GM12878 (cell line): Measurements from ENCODE around the gene MYBL2. TPM values are rescaled to one million over a fixed set of nuclear protein-coding genes. Genes with fewer than 3 reads are reported as not detected.

ENCODE experiments used
- ATAC-seq: fragments of 200-7000 bp; cut with Tn5 transposase; 3 replicates; pipeline ENCODE4 v1.9.1; 2020; ENCODE audit warnings: mild to moderate bottlenecking, moderate library complexity
- BruUV-seq: library from RNA; stranded (reverse); fragments of 400-500 nt; replicated peaks from 2 replicates; lab custom pipeline; 2021; lab: Mats Ljungman, UMichigan
- CTCF ChIA-PET: fragments of 300-600 bp; sonication (Branson Sonifier 250); formaldehyde crosslinking; extraction: SDS; loops from one replicate; lab custom pipeline; 2021; ENCODE audit warnings: inconsistent platforms; lab: Yijun Ruan, JAX
- POLR2A ChIA-PET: fragments of 350-600 bp; formaldehyde crosslinking; extraction: SDS; loops from one replicate; lab custom pipeline; 2021; ENCODE audit warnings: inconsistent platforms; lab: Charles Lee
- RAD21 ChIA-PET: fragments of 300-600 bp; sonication (Branson Sonifier 250); formaldehyde crosslinking; loops from one replicate; lab custom pipeline; 2023; ENCODE audit warnings: antibody characterized with exemption; ENCODE audit not compliant: unreplicated experiment; lab: Charles Lee
- SMC1A ChIA-PET: fragments of 300-600 bp; sonication (Branson Sonifier 250); formaldehyde crosslinking; loops from one replicate; lab custom pipeline; 2023; ENCODE audit not compliant: unreplicated experiment, uncharacterized antibody; lab: Charles Lee
- DNase-seq: peaks from one replicate; pipeline ENCODE4 v3.0.0-alpha.2; 2011; ENCODE audit warnings: low read depth, low spot score
- FAIRE-seq: peaks from 3 replicates; lab custom pipeline; 2011; peaks lifted over from hg19 to GRCh38; lab: Jason Lieb, UNC
- H2AFZ ChIP-seq: 2 replicates; pipeline ENCODE4 v1.6.0; 2011; ENCODE audit warnings: low read depth, low read length, control low read depth; ENCODE audit not compliant: control insufficient read depth
- H3K27ac ChIP-seq: 2 replicates; pipeline ENCODE4 v1.5.1; 2011; ENCODE audit warnings: control low read depth; ENCODE audit not compliant: control insufficient read depth, insufficient read depth
- H3K27me3 ChIP-seq, 2 experiments: replicated peaks in 1 of 2; 2 replicates each; pipeline versions ENCODE4 v1.6.0 to v1.6.1; 2011; ENCODE audit warnings: low read length in 1 of 2; ENCODE audit not compliant: control insufficient read depth in 2 of 2, insufficient read depth in 2 of 2
- H3K36me3 ChIP-seq, 2 experiments: 2 replicates each; pipeline ENCODE4 v1.5.1; 2011; ENCODE audit warnings: low read length in 1 of 2; ENCODE audit not compliant: control insufficient read depth in 2 of 2, insufficient read depth in 2 of 2
- H3K4me1 ChIP-seq: 2 replicates; pipeline ENCODE4 v1.6.1; 2011; ENCODE audit warnings: mild to moderate bottlenecking, low read length, moderate library complexity, mixed read lengths; ENCODE audit not compliant: control insufficient read depth, insufficient read depth
- H3K4me2 ChIP-seq: 2 replicates; pipeline ENCODE4 v1.6.0; 2011; ENCODE audit warnings: control low read depth; ENCODE audit not compliant: control insufficient read depth, insufficient read depth
- H3K4me3 ChIP-seq: fragments of 200-600 bp; sonication (generic); 2 replicates; pipeline ENCODE4 v1.5.1; 2016
- H3K79me2 ChIP-seq: 2 replicates; pipeline ENCODE4 v1.6.0; 2011; ENCODE audit warnings: low read length; ENCODE audit not compliant: control insufficient read depth, insufficient read depth
- H3K9ac ChIP-seq: 2 replicates; pipeline ENCODE4 v1.8.0; 2011; ENCODE audit warnings: low read length, control low read depth, mixed read lengths; ENCODE audit not compliant: control insufficient read depth, insufficient read depth
- H3K9me3 ChIP-seq: replicated peaks from 3 replicates; pipeline ENCODE4 v1.5.1; 2011; ENCODE audit warnings: mild to moderate bottlenecking, low read length; ENCODE audit not compliant: control insufficient read depth, insufficient read depth
- H4K20me1 ChIP-seq: 2 replicates; pipeline ENCODE4 v1.6.0; 2011; ENCODE audit not compliant: control insufficient read depth, insufficient read depth
- ATF7 ChIP-seq: fragments of 450-650 bp; IDR thresholded peaks from 2 replicates; pipeline ENCODE4 v1.6.1; 2016; ENCODE audit warnings: low read depth, mild to moderate bottlenecking
- ETV6 ChIP-seq, 2 experiments: fragments of 450-650 bp in 1 of 2; IDR thresholded peaks in 1 of 2; conservative IDR thresholded peaks in 1 of 2; 2 replicates each; pipeline ENCODE4 v1.6.1; 2014; ENCODE audit warnings: antibody characterized with exemption in 1 of 2, borderline replicate concordance in 1 of 2, low read depth in 1 of 2, mild to moderate bottlenecking in 1 of 2, moderate library complexity in 1 of 2
- NR2C2 ChIP-seq: IDR thresholded peaks from 2 replicates; pipeline ENCODE4 v1.6.1; 2011; ENCODE audit warnings: borderline replicate concordance, low read depth; ENCODE audit not compliant: control insufficient read depth, insufficient read length
- RUNX3 ChIP-seq: IDR thresholded peaks from 2 replicates; pipeline ENCODE4 v1.6.1; 2012; ENCODE audit warnings: low read length, inconsistent platforms
- SMAD1 ChIP-seq: fragments of 450-650 bp; IDR thresholded peaks from 2 replicates; pipeline ENCODE4 v1.6.1; 2018; ENCODE audit warnings: mild to moderate bottlenecking, low read depth; ENCODE audit not compliant: partially characterized antibody
- SRF ChIP-seq, 2 experiments: IDR thresholded peaks; 2 replicates each; pipeline ENCODE4 v1.6.1; 2011; ENCODE audit warnings: low read depth in 2 of 2, low read length in 2 of 2, mild to moderate bottlenecking in 1 of 2, moderate library complexity in 1 of 2
- ZNF384 ChIP-seq: IDR thresholded peaks from 2 replicates; pipeline ENCODE4 v1.6.1; 2012; ENCODE audit warnings: low read depth, mild to moderate bottlenecking, low read length, improper control_type of control experiment, borderline replicate concordance
- WGBS: methylation state at CpG from one replicate; pipeline ENCODE4 v1.1.6; 2016; ENCODE audit warnings: low lambda C conversion rate; ENCODE audit not compliant: insufficient replicate concordance, insufficient coverage; ENCODE audit errors: missing lambda C conversion rate; 5-methylcytosine and 5-hydroxymethylcytosine counted together
- in situ Hi-C: fragments of 300-500 bp; cut with MboI; formaldehyde crosslinking; loops from 9 replicates; pipeline ENCODE4 v1.14.3; 2018; ENCODE audit warnings: mixed read lengths
- intact Hi-C: fragments of 100-400 bp; cut with micrococcal nuclease; formaldehyde crosslinking; loops from one replicate; pipeline ENCODE4 v1.14.2; 2022; ENCODE audit not compliant: unreplicated experiment
- polyA plus RNA-seq, 11 experiments: library from polyadenylated mRNA; depleted of rRNA in 4 of 11; unstranded in 6 of 11; stranded (reverse) in 5 of 11; fragments of >200 nt; fragmentation: Nextera tagmentation in 4 of 11; fragmentation: Illumina TruSeq in 1 of 11; extraction: Ambion mirVana in 4 of 11; extraction: Trizol in 1 of 11; gene quantifications; 1 replicate in 1 of 11; 2 replicates in 10 of 11; pipeline versions ENCODE4 v1.2.1 to v1.2.3, GENCODE V29; 2011 to 2016; ENCODE audit warnings: inconsistent platforms in 2 of 11, missing spikeins in 2 of 11, low read depth in 1 of 11
- total RNA-seq, 4 experiments: library from RNA; depleted of rRNA in 3 of 4; stranded (reverse); fragments of >200 nt in 3 of 4; fragmentation: Illumina TruSeq in 1 of 4; extraction: Trizol in 1 of 4; gene quantifications; 2 replicates each; pipeline versions ENCODE4 v1.2.1 to v1.2.3, GENCODE V29; 2013 to 2021
- TF ChIP-seq, protein P1 (sequence below): IDR thresholded peaks from 2 replicates; pipeline ENCODE4 v1.6.1; 2012; ENCODE audit warnings: mild to moderate bottlenecking, low read depth, low read length
- TF ChIP-seq, protein P2 (sequence below): fragments of 450-650 bp; IDR thresholded peaks from 2 replicates; pipeline ENCODE4 v1.6.1; 2017; ENCODE audit warnings: low read depth, mild to moderate bottlenecking, moderate library complexity
- TF ChIP-seq, protein P3 (sequence below): IDR thresholded peaks from 2 replicates; pipeline ENCODE4 v1.6.1; 2012; ENCODE audit warnings: low read length, inconsistent platforms

MYBL2 gene
- total and polyA plus RNA-seq, 10 of the 15 experiments (the other 5 are each of a cell fraction or from before 2014, with no cell fraction given): 4.5 to 213 (median 74.2) TPM

DNA sequence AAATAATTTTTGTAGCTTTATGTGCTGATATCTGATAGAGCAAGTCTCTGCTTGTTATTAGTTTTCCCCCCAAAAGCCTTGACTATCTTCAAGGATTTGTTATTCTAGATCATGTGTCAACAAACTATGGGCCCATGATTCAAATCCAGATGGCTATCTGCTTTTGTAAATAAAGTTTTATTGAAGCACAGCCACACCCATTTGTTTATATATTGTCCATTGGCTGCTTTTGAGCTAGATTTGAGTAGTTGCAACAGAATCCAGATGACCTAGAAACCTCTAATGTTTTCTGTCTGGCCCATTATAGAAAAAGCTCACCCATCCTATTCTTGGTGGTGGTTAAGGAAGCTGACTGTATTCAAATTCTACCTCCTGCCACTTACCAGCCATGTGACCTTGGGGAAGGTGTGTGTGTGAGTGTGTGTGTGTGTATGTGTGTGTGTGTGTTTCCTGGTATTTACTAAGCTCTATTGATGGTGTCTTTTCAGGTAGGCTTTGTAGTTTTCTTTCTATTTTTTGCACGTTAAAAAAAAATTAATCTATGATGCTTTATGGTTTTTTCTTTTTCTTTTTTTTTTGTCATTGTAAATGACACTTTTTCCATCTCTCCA lies 61.2 kb downstream of the MYBL2 start (continued):
- TF ChIP-seq SRF (IDR thresholded peaks at IDR 0.05; ENCODE audit: low read depth in 2 of 2, low read length in 2 of 2) (no peak), RUNX3 (peak; percentile 58), SMAD1 (no peak), NR2C2 (no peak)
- TF ChIP-seq, protein P1, sequence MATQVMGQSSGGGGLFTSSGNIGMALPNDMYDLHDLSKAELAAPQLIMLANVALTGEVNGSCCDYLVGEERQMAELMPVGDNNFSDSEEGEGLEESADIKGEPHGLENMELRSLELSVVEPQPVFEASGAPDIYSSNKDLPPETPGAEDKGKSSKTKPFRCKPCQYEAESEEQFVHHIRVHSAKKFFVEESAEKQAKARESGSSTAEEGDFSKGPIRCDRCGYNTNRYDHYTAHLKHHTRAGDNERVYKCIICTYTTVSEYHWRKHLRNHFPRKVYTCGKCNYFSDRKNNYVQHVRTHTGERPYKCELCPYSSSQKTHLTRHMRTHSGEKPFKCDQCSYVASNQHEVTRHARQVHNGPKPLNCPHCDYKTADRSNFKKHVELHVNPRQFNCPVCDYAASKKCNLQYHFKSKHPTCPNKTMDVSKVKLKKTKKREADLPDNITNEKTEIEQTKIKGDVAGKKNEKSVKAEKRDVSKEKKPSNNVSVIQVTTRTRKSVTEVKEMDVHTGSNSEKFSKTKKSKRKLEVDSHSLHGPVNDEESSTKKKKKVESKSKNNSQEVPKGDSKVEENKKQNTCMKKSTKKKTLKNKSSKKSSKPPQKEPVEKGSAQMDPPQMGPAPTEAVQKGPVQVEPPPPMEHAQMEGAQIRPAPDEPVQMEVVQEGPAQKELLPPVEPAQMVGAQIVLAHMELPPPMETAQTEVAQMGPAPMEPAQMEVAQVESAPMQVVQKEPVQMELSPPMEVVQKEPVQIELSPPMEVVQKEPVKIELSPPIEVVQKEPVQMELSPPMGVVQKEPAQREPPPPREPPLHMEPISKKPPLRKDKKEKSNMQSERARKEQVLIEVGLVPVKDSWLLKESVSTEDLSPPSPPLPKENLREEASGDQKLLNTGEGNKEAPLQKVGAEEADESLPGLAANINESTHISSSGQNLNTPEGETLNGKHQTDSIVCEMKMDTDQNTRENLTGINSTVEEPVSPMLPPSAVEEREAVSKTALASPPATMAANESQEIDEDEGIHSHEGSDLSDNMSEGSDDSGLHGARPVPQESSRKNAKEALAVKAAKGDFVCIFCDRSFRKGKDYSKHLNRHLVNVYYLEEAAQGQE: no peak
- TF ChIP-seq, all 136 proteins: peak for 15

DNA sequence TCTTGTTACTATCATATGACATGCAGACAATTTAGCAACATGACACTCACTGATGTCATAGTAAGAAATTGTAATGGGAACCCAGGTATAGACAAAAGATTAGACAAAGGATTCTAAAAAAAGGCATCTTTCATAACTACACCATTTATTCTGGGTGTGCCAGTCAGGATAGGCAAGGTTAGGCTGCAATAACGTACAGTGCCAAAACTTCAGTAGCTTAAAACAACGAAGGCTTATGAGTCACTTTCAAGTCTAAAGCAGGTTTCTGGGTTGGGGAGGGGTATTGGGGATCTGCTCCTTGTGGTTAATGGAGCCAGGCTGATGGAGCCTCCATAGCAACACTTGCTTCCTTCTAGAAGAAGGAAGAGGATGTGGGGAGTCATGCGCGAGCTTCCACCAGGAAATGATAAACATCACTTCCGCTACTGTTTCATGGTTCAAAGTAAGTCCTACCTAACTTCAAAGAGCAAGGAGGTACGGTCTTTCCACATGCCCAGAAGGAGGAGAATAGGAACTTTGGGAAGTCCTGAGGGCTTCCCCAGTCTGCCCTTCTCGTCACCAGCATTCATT lies 61.9 kb downstream of the MYBL2 start:
- H3K9ac ChIP-seq: no peak overlapping the region
- in situ Hi-C loops: no loop called here
- no peak for DNase-seq
- H3K4me3 ChIP-seq: no peak overlapping the region
- H3K27ac ChIP-seq: no peak overlapping the region
- CTCF ChIA-PET: interaction anchor here (0.8 to 1.5 kb wide), 9 partner anchors 16 to 487 kb away, joined by 3 to 4 read pairs (median 3); no protein-coding TSS in a partner anchor
- H3K36me3 ChIP-seq: no peaks in the 10 kb centered on the region
- TF ChIP-seq ZNF384 (no peak), ATF7 (no peak), ETV6 (conservative IDR thresholded peaks at IDR 0.05 in 1 of 2, IDR thresholded peaks at IDR 0.05 in 1 of 2; ENCODE audit: borderline replicate concordance in 1 of 2, low read depth in 1 of 2) (peak in 1 of 2 experiments; percentile 21; a peak in 1 of 4 replicates)
- TF ChIP-seq, protein P2, sequence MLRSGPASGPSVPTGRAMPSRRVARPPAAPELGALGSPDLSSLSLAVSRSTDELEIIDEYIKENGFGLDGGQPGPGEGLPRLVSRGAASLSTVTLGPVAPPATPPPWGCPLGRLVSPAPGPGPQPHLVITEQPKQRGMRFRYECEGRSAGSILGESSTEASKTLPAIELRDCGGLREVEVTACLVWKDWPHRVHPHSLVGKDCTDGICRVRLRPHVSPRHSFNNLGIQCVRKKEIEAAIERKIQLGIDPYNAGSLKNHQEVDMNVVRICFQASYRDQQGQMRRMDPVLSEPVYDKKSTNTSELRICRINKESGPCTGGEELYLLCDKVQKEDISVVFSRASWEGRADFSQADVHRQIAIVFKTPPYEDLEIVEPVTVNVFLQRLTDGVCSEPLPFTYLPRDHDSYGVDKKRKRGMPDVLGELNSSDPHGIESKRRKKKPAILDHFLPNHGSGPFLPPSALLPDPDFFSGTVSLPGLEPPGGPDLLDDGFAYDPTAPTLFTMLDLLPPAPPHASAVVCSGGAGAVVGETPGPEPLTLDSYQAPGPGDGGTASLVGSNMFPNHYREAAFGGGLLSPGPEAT: no peak
- TF ChIP-seq, protein P3, sequence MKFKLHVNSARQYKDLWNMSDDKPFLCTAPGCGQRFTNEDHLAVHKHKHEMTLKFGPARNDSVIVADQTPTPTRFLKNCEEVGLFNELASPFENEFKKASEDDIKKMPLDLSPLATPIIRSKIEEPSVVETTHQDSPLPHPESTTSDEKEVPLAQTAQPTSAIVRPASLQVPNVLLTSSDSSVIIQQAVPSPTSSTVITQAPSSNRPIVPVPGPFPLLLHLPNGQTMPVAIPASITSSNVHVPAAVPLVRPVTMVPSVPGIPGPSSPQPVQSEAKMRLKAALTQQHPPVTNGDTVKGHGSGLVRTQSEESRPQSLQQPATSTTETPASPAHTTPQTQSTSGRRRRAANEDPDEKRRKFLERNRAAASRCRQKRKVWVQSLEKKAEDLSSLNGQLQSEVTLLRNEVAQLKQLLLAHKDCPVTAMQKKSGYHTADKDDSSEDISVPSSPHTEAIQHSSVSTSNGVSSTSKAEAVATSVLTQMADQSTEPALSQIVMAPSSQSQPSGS: no peak
- TF ChIP-seq, all 136 proteins: peak for 1
- 37% methylated on average over 7 of the region's 7 CpGs for WGBS
- Histone ChIP-seq H3K27me3 (no peaks in the 10 kb centered on the region), H3K9me3 (no peaks in the 10 kb centered on the region), H4K20me1 (no peaks in the 10 kb centered on the region), H3K79me2 (no peaks in the 10 kb centered on the region), H2AFZ (no peak overlapping the region), H3K4me1 (peaks cover 17% of the 10 kb centered on the region), H3K4me2 (no peak overlapping the region)
- RAD21 ChIA-PET: interaction anchor here (1.0 to 1.9 kb wide), 9 partner anchors 8 to 354 kb away, joined by 3 to 7 read pairs (median 4); no protein-coding TSS in a partner anchor
- intact Hi-C loops: no loop called here
- FAIRE-seq (no peak), ATAC-seq (no peak)
- SMC1A ChIA-PET: interaction anchor here (0.6 to 2.9 kb wide), 13 partner anchors 9 to 352 kb away, joined by 3 to 12 read pairs (median 4); no protein-coding TSS in a partner anchor
- POLR2A ChIA-PET: interaction anchor here (0.6 to 2.0 kb wide), 4 partner anchors 8 to 23 kb away, joined by 3 to 11 read pairs (median 4); no protein-coding TSS in a partner anchor
- BruUV-seq: no TSS peak
